ENCODE measurements around the gene HEXD.

- TF ChIP-seq CTCF (conservative IDR thresholded peaks at IDR 0.05; ENCODE audit: low read length), result no peak
- no peak for TF ChIP-seq EZH2phosphoT487 (IDR thresholded peaks at IDR 0.05; ENCODE audit: borderline replicate concordance, low read depth, low read length)
Observed at GRCh38 chr17:82419540-82419939, 1.4 kb downstream of the HEXD start.
